IMR-90 (cell line): Measurements from ENCODE around the gene FNDC11. TPM values are rescaled to one million over a fixed set of nuclear protein-coding genes. Genes with fewer than 3 reads are reported as not detected.

Experiments
- ATAC-seq: fragments of 200-7000 bp; cut with Tn5 transposase; 2 replicates; pipeline ENCODE4 v1.9.1; 2020; ENCODE audit warnings: low read depth, mild to moderate bottlenecking, moderate library complexity
- BruUV-seq: library from RNA; stranded (reverse); fragments of 400-500 nt; replicated peaks from 2 replicates; lab custom pipeline; 2021; lab: Mats Ljungman, UMichigan
- CTCF ChIA-PET: fragments of 300-600 bp; formaldehyde crosslinking; extraction: SDS; loops from one replicate; lab custom pipeline; 2021; ENCODE audit warnings: antibody characterized with exemption; lab: Yijun Ruan, JAX
- POLR2A ChIA-PET: fragments of 300-600 bp; sonication (Branson Sonifier 250); formaldehyde crosslinking; loops from one replicate; lab custom pipeline; 2022; ENCODE audit warnings: antibody characterized with exemption; ENCODE audit not compliant: unreplicated experiment; lab: Charles Lee
- DNase-seq: peaks from one replicate; pipeline ENCODE4 v3.0.0; 2013
- H2AFZ ChIP-seq: replicated peaks from 2 replicates; pipeline ENCODE3; 2013; ENCODE audit warnings: low read length, mild to moderate bottlenecking; ENCODE audit not compliant: poor library complexity
- H2AK5ac ChIP-seq: 2 replicates; pipeline ENCODE4 v1.6.1; 2013; ENCODE audit warnings: low read depth, low read length, inconsistent platforms
- H2AK9ac ChIP-seq: replicated peaks from 2 replicates; pipeline ENCODE3; 2013; ENCODE audit warnings: mild to moderate bottlenecking, low read depth, low read length, moderate library complexity; ENCODE audit not compliant: poor library complexity
- H2BK120ac ChIP-seq: 2 replicates; pipeline ENCODE4 v1.6.1; 2013; ENCODE audit warnings: low read depth, low read length, inconsistent platforms
- H2BK15ac ChIP-seq: 3 replicates; pipeline ENCODE4 v1.6.1; 2013; ENCODE audit warnings: low read depth, low read length, inconsistent platforms
- H2BK20ac ChIP-seq: 2 replicates; pipeline ENCODE4 v1.6.1; 2013; ENCODE audit warnings: low read depth, mild to moderate bottlenecking, inconsistent platforms, low read length, moderate library complexity
- H2BK5ac ChIP-seq: 2 replicates; pipeline ENCODE4 v1.6.1; 2013; ENCODE audit warnings: mild to moderate bottlenecking, low read depth, low read length, inconsistent platforms; ENCODE audit not compliant: poor library complexity, severe bottlenecking
- H3K14ac ChIP-seq: replicated peaks from 2 replicates; pipeline ENCODE4 v1.6.1; 2013; ENCODE audit warnings: low read depth, low read length, inconsistent platforms
- H3K18ac ChIP-seq: 2 replicates; pipeline ENCODE4 v1.6.1; 2013; ENCODE audit warnings: low read depth, low read length, control low read depth
- H3K23ac ChIP-seq: 2 replicates; pipeline ENCODE4 v1.6.1; 2013; ENCODE audit warnings: low read depth, low read length, inconsistent platforms
- H3K27ac ChIP-seq: 2 replicates; pipeline ENCODE4 v1.5.1; 2013; ENCODE audit warnings: mild to moderate bottlenecking, control low read depth, low read length; ENCODE audit not compliant: insufficient read depth
- H3K27me3 ChIP-seq: 2 replicates; pipeline ENCODE4 v1.6.1; 2013; ENCODE audit warnings: low read length; ENCODE audit not compliant: control insufficient read depth, insufficient read depth
- H3K36me3 ChIP-seq: 2 replicates; pipeline ENCODE4 v1.6.1; 2013; ENCODE audit warnings: low read length, mixed read lengths; ENCODE audit not compliant: control insufficient read depth, insufficient read depth
- H3K4ac ChIP-seq: 2 replicates; pipeline ENCODE4 v1.6.1; 2013; ENCODE audit warnings: low read depth, low read length, inconsistent platforms
- H3K4me1 ChIP-seq: 2 replicates; pipeline ENCODE4 v1.6.1; 2013; ENCODE audit warnings: low read length, mixed read lengths; ENCODE audit not compliant: control insufficient read depth, insufficient read depth
- H3K4me2 ChIP-seq: 2 replicates; pipeline ENCODE4 v1.6.1; 2013; ENCODE audit warnings: low read depth, mild to moderate bottlenecking, control low read depth, low read length, moderate library complexity
- H3K4me3 ChIP-seq: 2 replicates; pipeline ENCODE4 v1.5.1; 2013; ENCODE audit warnings: low read depth, mild to moderate bottlenecking, control low read depth, low read length, moderate library complexity; ENCODE audit not compliant: insufficient read depth
- H3K56ac ChIP-seq: 2 replicates; pipeline ENCODE4 v1.6.1; 2013; ENCODE audit warnings: low read length, inconsistent platforms; ENCODE audit not compliant: insufficient read depth; ENCODE audit errors: extremely low read depth
- H3K79me1 ChIP-seq, 2 experiments: 2 replicates each; pipeline ENCODE4 v1.6.1; 2013; ENCODE audit warnings: low read length in 2 of 2, inconsistent platforms in 1 of 2, low read depth in 1 of 2
- H3K9ac ChIP-seq: 2 replicates; pipeline ENCODE4 v1.6.1; 2013; ENCODE audit warnings: low read depth, low read length, control low read depth
- H3K9me1 ChIP-seq: 2 replicates; pipeline ENCODE4 v1.6.1; 2013; ENCODE audit warnings: low read length, inconsistent platforms; ENCODE audit not compliant: insufficient read depth
- H3K9me3 ChIP-seq: 2 replicates; pipeline ENCODE4 v1.6.1; 2013; ENCODE audit warnings: low read length; ENCODE audit not compliant: control insufficient read depth, insufficient read depth
- H4K20me1 ChIP-seq: 2 replicates; pipeline ENCODE4 v1.6.1; 2013; ENCODE audit warnings: low read length, inconsistent platforms; ENCODE audit not compliant: insufficient read depth
- H4K5ac ChIP-seq: 2 replicates; pipeline ENCODE4 v1.6.1; 2013; ENCODE audit warnings: mild to moderate bottlenecking, low read depth, low read length, control low read depth
- H4K8ac ChIP-seq, 2 experiments: 2 replicates each; pipeline ENCODE4 v1.6.1; 2013; ENCODE audit warnings: low read depth in 2 of 2, low read length in 2 of 2, control low read depth in 1 of 2, inconsistent platforms in 1 of 2
- H4K91ac ChIP-seq: 2 replicates; pipeline ENCODE4 v1.6.1; 2013; ENCODE audit warnings: low read depth, low read length, inconsistent platforms; ENCODE audit not compliant: insufficient read depth
- BHLHE40 ChIP-seq: fragments of 150-350 bp; IDR thresholded peaks from 2 replicates; pipeline ENCODE4 v1.6.1; 2016; ENCODE audit warnings: mild to moderate bottlenecking, low read depth, low read length
- CEBPB ChIP-seq: IDR thresholded peaks from 2 replicates; pipeline ENCODE4 v1.6.1; 2012; ENCODE audit warnings: low read depth, low read length, improper control_type of control experiment
- CHD1 ChIP-seq: IDR thresholded peaks from 2 replicates; pipeline ENCODE4 v1.6.1; 2012; ENCODE audit warnings: low read depth, low read length, improper control_type of control experiment
- CTCF ChIP-seq: conservative IDR thresholded peaks from 2 replicates; pipeline ENCODE4 v1.5.1; 2012; ENCODE audit warnings: mild to moderate bottlenecking, low read depth, low read length, improper control_type of control experiment
- ELK1 ChIP-seq: fragments of 150-350 bp; IDR thresholded peaks from 2 replicates; pipeline ENCODE4 v1.6.1; 2016; ENCODE audit warnings: low read depth, mild to moderate bottlenecking, low read length, moderate library complexity, borderline replicate concordance
- FOS ChIP-seq: fragments of 150-350 bp; IDR thresholded peaks from 2 replicates; pipeline ENCODE4 v1.6.1; 2016; ENCODE audit warnings: low read depth, low read length
- MAFK ChIP-seq: IDR thresholded peaks from 2 replicates; pipeline ENCODE4 v1.6.1; 2012; ENCODE audit warnings: low read depth, low read length, improper control_type of control experiment
- MAZ ChIP-seq: IDR thresholded peaks from 2 replicates; pipeline ENCODE4 v1.6.1; 2012; ENCODE audit warnings: low read depth, mild to moderate bottlenecking, low read length, improper control_type of control experiment, moderate library complexity, borderline replicate concordance
- MXI1 ChIP-seq: IDR thresholded peaks from 2 replicates; pipeline ENCODE4 v1.6.1; 2012; ENCODE audit warnings: low read depth, mild to moderate bottlenecking, low read length, moderate library complexity, borderline replicate concordance
- NFE2L2 ChIP-seq: fragments of 150-350 bp; IDR thresholded peaks from 2 replicates; pipeline ENCODE4 v1.6.1; 2016; ENCODE audit warnings: low read depth, mild to moderate bottlenecking, low read length
- POLR2A ChIP-seq: IDR thresholded peaks from 2 replicates; pipeline ENCODE4 v1.6.1; 2012; ENCODE audit warnings: mild to moderate bottlenecking, low read depth, low read length
- RAD21 ChIP-seq: IDR thresholded peaks from 2 replicates; pipeline ENCODE4 v1.6.1; 2012; ENCODE audit warnings: low read length, improper control_type of control experiment
- RCOR1 ChIP-seq: IDR thresholded peaks from 2 replicates; pipeline ENCODE4 v1.6.1; 2012; ENCODE audit warnings: mild to moderate bottlenecking, low read length, improper control_type of control experiment; ENCODE audit not compliant: insufficient replicate concordance
- RFX5 ChIP-seq: IDR thresholded peaks from 2 replicates; pipeline ENCODE4 v1.8.0; 2012; ENCODE audit warnings: low read depth, mild to moderate bottlenecking, low read length, moderate library complexity
- SMC3 ChIP-seq: fragments of 150-350 bp; IDR thresholded peaks from 2 replicates; pipeline ENCODE4 v1.6.1; 2016; ENCODE audit warnings: low read depth, mild to moderate bottlenecking, antibody characterized with exemption, low read length, moderate library complexity
- USF2 ChIP-seq: fragments of 150-350 bp; IDR thresholded peaks from 2 replicates; pipeline ENCODE4 v1.6.1; 2017; ENCODE audit warnings: mild to moderate bottlenecking, antibody characterized with exemption, low read length, low read depth
- WGBS, 2 experiments: methylation state at CpG; one replicate each; pipeline versions ENCODE4 v1.1.5 to v1.1.7; 2013; ENCODE audit warnings: missing lambda C conversion rate in 2 of 2; ENCODE audit not compliant: insufficient read length in 1 of 2; ENCODE audit errors: extremely low coverage in 2 of 2; 5-methylcytosine and 5-hydroxymethylcytosine counted together
- dilution Hi-C: fragments of 300-500 bp; cut with HindIII; formaldehyde crosslinking; loops from one replicate; pipeline ENCODE4 v1.14.3; 2018; ENCODE audit warnings: low sequenced_read_pairs; ENCODE audit not compliant: unreplicated experiment
- in situ Hi-C: fragments of 300-500 bp; cut with MboI; formaldehyde crosslinking; loops from 3 replicates; pipeline ENCODE4 v1.14.3; 2019; ENCODE audit warnings: low sequenced_read_pairs, inconsistent platforms, mixed read lengths
- intact Hi-C: fragments of 100-400 bp; cut with micrococcal nuclease; formaldehyde crosslinking; loops from 2 replicates; pipeline ENCODE4 v1.10.0; 2022
- polyA plus RNA-seq, 3 experiments: library from polyadenylated mRNA; depleted of rRNA; stranded (reverse); fragments of >200 nt; gene quantifications; 2 replicates each; pipeline ENCODE4 v1.2.3, GENCODE V29; 2012; ENCODE audit warnings: low replicate concordance in 1 of 3
- total RNA-seq: library from RNA; depleted of rRNA; stranded (reverse); fragments of >200 nt; gene quantifications from 2 replicates; pipeline ENCODE4 v1.2.3, GENCODE V29; 2012

The FNDC11 gene
- total and polyA plus RNA-seq, 2 of the 4 experiments (the other 2 are of a cell fraction): 0.36 to 1.0 TPM

GRCh38 chr20:63551068-63551467 is 2.9 kb upstream of the FNDC11 start:
- no peak overlapping the region for H2AK9ac ChIP-seq
- intact Hi-C loops (no loop called here), in situ Hi-C loops (no loop called here), dilution Hi-C loops (no loop called here)
- no peak overlapping the region for H3K23ac ChIP-seq
- ATAC-seq: no peak
- H3K14ac ChIP-seq: no peak overlapping the region
- no peak overlapping the region for H3K18ac ChIP-seq
- H2AFZ ChIP-seq: peak overlapping the region; percentile 63
- no peak overlapping the region for H2AK5ac ChIP-seq
- BruUV-seq: no TSS peak
- H3K56ac ChIP-seq: no peak overlapping the region
- H3K9ac ChIP-seq: no peak overlapping the region
- H4K8ac ChIP-seq: no peak overlapping the region
- WGBS, 2 experiments: 67% methylated on average over 2 of the region's 9 CpGs; no CpG with 5 or more reads in 1 of the 2 experiments
- no peak overlapping the region for H3K27ac ChIP-seq
- H4K5ac ChIP-seq: no peak overlapping the region
- CTCF ChIA-PET: no interaction called here
- POLR2A ChIA-PET: no interaction called here
- no peak overlapping the region for H3K4me3 ChIP-seq
- H3K4me1 ChIP-seq: peaks cover 5% of the 10 kb centered on the region; the same call in 1 of the 2 replicates
- H3K9me1 ChIP-seq: no peaks in the 10 kb centered on the region
- no peaks in the 10 kb centered on the region; the same call in 1 of the 2 replicates for H4K20me1 ChIP-seq
- H3K4ac ChIP-seq: no peak overlapping the region
- H3K27me3 ChIP-seq: peaks cover 29% of the 10 kb centered on the region
- H3K9me3 ChIP-seq: no peaks in the 10 kb centered on the region
- no peak overlapping the region for H2BK5ac ChIP-seq
- H3K36me3 ChIP-seq: no peaks in the 10 kb centered on the region
- no peak for DNase-seq
- no peak overlapping the region for H2BK15ac ChIP-seq
- no peak overlapping the region for H4K91ac ChIP-seq
- no peak overlapping the region for H3K4me2 ChIP-seq
- no peaks in the 10 kb centered on the region for H3K79me1 ChIP-seq
- TF ChIP-seq SMC3 (no peak), CEBPB (no peak), RCOR1 (no peak), ELK1 (no peak), MXI1 (no peak), FOS (no peak), NFE2L2 (no peak), USF2 (no peak), CHD1 (no peak), RFX5 (no peak), MAFK (no peak), POLR2A (no peak), MAZ (no peak), BHLHE40 (no peak), CTCF (no peak), RAD21 (no peak)
- no peak overlapping the region for H2BK20ac ChIP-seq
- no peak overlapping the region for H2BK120ac ChIP-seq
